Liver (tissue), 9 donors: ENCODE results near the gene BCL2L13. TPM values are rescaled to one million over a fixed set of nuclear protein-coding genes. Genes with fewer than 3 reads are reported as not detected.
A peak's percentile ranks its signal among the peaks of the same experiment; 100 is the strongest.

Experiments
- DNase-seq: peaks from one replicate; pipeline ENCODE4 v3.0.0-alpha.2; 2017; ENCODE audit warnings: low spot score
- H3K27ac ChIP-seq, 2 donors: one replicate each; pipeline ENCODE4 v1.7.0; 2013; ENCODE audit warnings: inconsistent platforms in 2 of 2, low read length in 2 of 2, control low read depth in 1 of 2, low read depth in 1 of 2, mild to moderate bottlenecking in 1 of 2
- H3K27me3 ChIP-seq, 4 donors: one replicate each; pipeline versions ENCODE4 v1.6.1 to v1.7.0; 2013; ENCODE audit warnings: low read length in 3 of 4, inconsistent platforms in 1 of 4, mild to moderate bottlenecking in 1 of 4, moderate library complexity in 1 of 4; ENCODE audit not compliant: control insufficient read depth in 4 of 4, insufficient read depth in 4 of 4
- H3K36me3 ChIP-seq, 4 donors: one replicate each; pipeline versions ENCODE4 v1.6.1 to v1.7.0; 2013; ENCODE audit warnings: low read length in 3 of 4, mild to moderate bottlenecking in 3 of 4, low read depth in 1 of 4, moderate library complexity in 1 of 4; ENCODE audit not compliant: control insufficient read depth in 4 of 4, insufficient read depth in 3 of 4
- H3K4me1 ChIP-seq, 4 donors: one replicate each; pipeline versions ENCODE4 v1.6.1 to v1.7.0; 2013; ENCODE audit warnings: low read length in 3 of 4, mild to moderate bottlenecking in 3 of 4, moderate library complexity in 1 of 4; ENCODE audit not compliant: control insufficient read depth in 4 of 4, insufficient read depth in 4 of 4
- H3K4me3 ChIP-seq, 3 donors: one replicate each; pipeline versions ENCODE4 v1.6.1 to v1.7.0; 2013; ENCODE audit warnings: low read length in 3 of 3, control low read depth in 1 of 3, low read depth in 1 of 3, mild to moderate bottlenecking in 1 of 3
- H3K9ac ChIP-seq, 2 donors: one replicate each; pipeline ENCODE4 v1.7.0; 2013; ENCODE audit warnings: low read length in 2 of 2, mild to moderate bottlenecking in 2 of 2, moderate library complexity in 2 of 2, control low read depth in 1 of 2, low read depth in 1 of 2
- H3K9me3 ChIP-seq, 4 donors: one replicate each; pipeline versions ENCODE4 v1.6.1 to v1.7.0; 2013; ENCODE audit warnings: low read length in 3 of 4; ENCODE audit not compliant: control insufficient read depth in 4 of 4
- ATF3 ChIP-seq: IDR thresholded peaks from 2 replicates; pipeline ENCODE4 v1.6.1; 2016; ENCODE audit warnings: antibody characterized with exemption
- EGR1 ChIP-seq, 2 donors: IDR thresholded peaks; 2 replicates each; pipeline ENCODE4 v1.6.1; 2016 to 2018; ENCODE audit warnings: antibody characterized with exemption in 2 of 2, low read depth in 2 of 2
- FOXA1 ChIP-seq: IDR thresholded peaks from 2 replicates; pipeline ENCODE4 v1.6.1; 2016; ENCODE audit warnings: antibody characterized with exemption
- FOXA2 ChIP-seq: IDR thresholded peaks from 2 replicates; pipeline ENCODE4 v1.6.1; 2016; ENCODE audit warnings: antibody characterized with exemption
- GABPA ChIP-seq, 2 donors: IDR thresholded peaks in 1 of 2; conservative IDR thresholded peaks in 1 of 2; 2 replicates each; pipeline ENCODE4 v1.6.1; 2016; ENCODE audit warnings: antibody characterized with exemption in 2 of 2, mild to moderate bottlenecking in 1 of 2, moderate library complexity in 1 of 2
- HNF4A ChIP-seq, 2 donors: conservative IDR thresholded peaks; 2 replicates each; pipeline ENCODE4 v1.6.1; 2016; ENCODE audit warnings: antibody characterized with exemption in 2 of 2, mild to moderate bottlenecking in 2 of 2
- HNF4G ChIP-seq: IDR thresholded peaks from 2 replicates; pipeline ENCODE4 v1.6.1; 2016; ENCODE audit warnings: antibody characterized with exemption
- JUND ChIP-seq, 2 donors: IDR thresholded peaks; 2 replicates each; pipeline ENCODE4 v1.6.1; 2016; ENCODE audit warnings: antibody characterized with exemption in 2 of 2
- NR2F2 ChIP-seq: IDR thresholded peaks from 2 replicates; pipeline ENCODE4 v1.6.1; 2016; ENCODE audit warnings: antibody characterized with exemption
- RAD21 ChIP-seq, 2 donors: IDR thresholded peaks; 2 replicates each; pipeline ENCODE4 v1.6.1; 2016; ENCODE audit warnings: antibody characterized with exemption in 2 of 2, mild to moderate bottlenecking in 2 of 2
- REST ChIP-seq: IDR thresholded peaks from 2 replicates; pipeline ENCODE4 v1.6.1; 2016; ENCODE audit warnings: antibody characterized with exemption, mild to moderate bottlenecking
- RXRA ChIP-seq, 2 donors: IDR thresholded peaks; 2 replicates each; pipeline ENCODE4 v1.6.1; 2017 to 2018; ENCODE audit warnings: antibody characterized with exemption in 2 of 2, mild to moderate bottlenecking in 1 of 2
- SP1 ChIP-seq: IDR thresholded peaks from 2 replicates; pipeline ENCODE4 v1.6.1; 2018; ENCODE audit warnings: antibody characterized with exemption, mild to moderate bottlenecking
- TAF1 ChIP-seq: conservative IDR thresholded peaks from 2 replicates; pipeline ENCODE4 v1.6.1; 2016; ENCODE audit warnings: antibody characterized with exemption, mild to moderate bottlenecking
- YY1 ChIP-seq: IDR thresholded peaks from 2 replicates; pipeline ENCODE4 v1.6.1; 2016; ENCODE audit warnings: antibody characterized with exemption, mild to moderate bottlenecking
- ZBTB33 ChIP-seq: IDR thresholded peaks from 2 replicates; pipeline ENCODE4 v1.6.1; 2016; ENCODE audit warnings: antibody characterized with exemption
- WGBS: extraction: QIAGEN DNeasy Blood & Tissue Kit; methylation state at CpG from one replicate; pipeline ENCODE4 v1.1.7; 2013; 5-methylcytosine and 5-hydroxymethylcytosine counted together
- polyA plus RNA-seq, 2 donors: library from polyadenylated mRNA; stranded (reverse) in 1 of 2; unstranded in 1 of 2; fragments of 200-250 nt in 1 of 2; fragments of >200 nt in 1 of 2; fragmentation: Nextera tagmentation in 1 of 2; extraction: Ambion mirVana in 1 of 2; gene quantifications; one replicate each; pipeline versions ENCODE4 v1.2.1 to v1.2.3, GENCODE V29; 2013 to 2015
- total RNA-seq, 2 donors: library from RNA; depleted of rRNA; stranded (reverse); fragments of >200 nt; gene quantifications; one replicate each; pipeline ENCODE4 v1.2.3, GENCODE V29; 2014
- TF ChIP-seq, protein P1 (sequence below): IDR thresholded peaks from 2 replicates; pipeline ENCODE4 v1.6.1; 2016; ENCODE audit warnings: antibody characterized with exemption
- TF ChIP-seq, protein P2 (sequence below): fragments of 150-350 bp; IDR thresholded peaks from 2 replicates; pipeline ENCODE4 v1.5.1; 2017; ENCODE audit warnings: improper control_type of control experiment, low read depth, low read length; ENCODE audit not compliant: missing input control
- donor health status: healthy.
- donor health status: healthy.
- donor health status: healthy.
- donor health status: healthy.
- donor health status: healthy.

Gene BCL2L13
- total and polyA plus RNA-seq, 4 donors, result 22.3 to 31.8 (median 24.5) TPM

GRCh38 chr22:17769013-17769715 is 130.6 kb downstream of the BCL2L13 start:
- H3K36me3 ChIP-seq, result no peaks in the 10 kb centered on the region
- H3K27me3 ChIP-seq, result no peaks in the 10 kb centered on the region
- H3K4me1 ChIP-seq, result peaks cover 15 to 70% (median 64%) of the 10 kb centered on the region in 4 donors
- DNase-seq, result no peak
- no peak for TF ChIP-seq GABPA (IDR thresholded peaks at IDR 0.05 in 1 of 2, conservative IDR thresholded peaks at IDR 0.05 in 1 of 2)
- TF ChIP-seq HNF4A (conservative IDR thresholded peaks at IDR 0.05), result peak; percentile 40 to 43
- TF ChIP-seq, protein P1, sequence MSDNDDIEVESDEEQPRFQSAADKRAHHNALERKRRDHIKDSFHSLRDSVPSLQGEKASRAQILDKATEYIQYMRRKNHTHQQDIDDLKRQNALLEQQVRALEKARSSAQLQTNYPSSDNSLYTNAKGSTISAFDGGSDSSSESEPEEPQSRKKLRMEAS, result peak; percentile 10
- peak; percentile 8 for TF ChIP-seq SP1
- 36% methylated on average over 14 of the region's 14 CpGs for WGBS
- H3K9me3 ChIP-seq, result no peaks in the 10 kb centered on the region
- no peak overlapping the region for H3K4me3 ChIP-seq
- H3K27ac ChIP-seq, result peak overlapping the region; percentile 59 to 70
- H3K9ac ChIP-seq, result no peak overlapping the region

DNA sequence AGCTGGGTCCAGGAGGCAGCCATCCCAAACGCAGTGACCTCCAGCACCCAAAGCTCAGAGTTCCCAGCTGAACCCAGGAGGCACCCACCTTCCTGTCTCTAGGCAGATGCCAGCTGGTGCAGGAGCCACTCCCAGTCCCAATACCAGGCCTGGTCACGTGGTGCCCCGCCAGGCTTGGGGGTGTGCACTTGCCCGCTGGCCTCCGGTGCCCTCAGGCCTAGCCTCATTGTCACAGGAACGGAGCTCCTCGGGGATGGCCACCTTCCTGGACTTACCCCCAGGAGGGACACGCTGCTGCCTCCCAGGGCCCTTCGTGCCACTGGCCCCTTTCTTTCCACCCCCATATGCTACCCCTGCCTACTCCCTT is 131.1 kb downstream of the BCL2L13 start:
- Histone ChIP-seq H3K4me1 (peaks cover 13 to 67% (median 62%) of the 10 kb centered on the region in 4 donors), H3K27me3 (no peaks in the 10 kb centered on the region), H3K27ac (peak overlapping the region; percentile 59 to 70), H3K9me3 (no peaks in the 10 kb centered on the region), H3K36me3 (no peaks in the 10 kb centered on the region), H3K9ac (no peak overlapping the region), H3K4me3 (no peak overlapping the region)
- WGBS, result 24% methylated on average over 9 of the region's 9 CpGs
- no peak for TF ChIP-seq RAD21 (IDR thresholded peaks at IDR 0.05)
- TF ChIP-seq HNF4G, result peak; percentile 26
- no peak for TF ChIP-seq JUND (IDR thresholded peaks at IDR 0.05)
- peak; percentile 23 for TF ChIP-seq SP1
- peak; percentile 56 to 78 for TF ChIP-seq HNF4A (conservative IDR thresholded peaks at IDR 0.05)
- peak; percentile 10 for TF ChIP-seq FOXA2
- TF ChIP-seq, protein P1, result peak; percentile 35
- peak; percentile 76 to 83 for TF ChIP-seq RXRA (IDR thresholded peaks at IDR 0.05)
- no peak for TF ChIP-seq GABPA (IDR thresholded peaks at IDR 0.05 in 1 of 2, conservative IDR thresholded peaks at IDR 0.05 in 1 of 2)
- TF ChIP-seq ATF3, result no peak
- TF ChIP-seq NR2F2, result no peak
- TF ChIP-seq FOXA1, result no peak
- TF ChIP-seq ZBTB33, result no peak
- peak; percentile 71 for TF ChIP-seq YY1
- peak; percentile 26 for TF ChIP-seq REST
- TF ChIP-seq, protein P2, sequence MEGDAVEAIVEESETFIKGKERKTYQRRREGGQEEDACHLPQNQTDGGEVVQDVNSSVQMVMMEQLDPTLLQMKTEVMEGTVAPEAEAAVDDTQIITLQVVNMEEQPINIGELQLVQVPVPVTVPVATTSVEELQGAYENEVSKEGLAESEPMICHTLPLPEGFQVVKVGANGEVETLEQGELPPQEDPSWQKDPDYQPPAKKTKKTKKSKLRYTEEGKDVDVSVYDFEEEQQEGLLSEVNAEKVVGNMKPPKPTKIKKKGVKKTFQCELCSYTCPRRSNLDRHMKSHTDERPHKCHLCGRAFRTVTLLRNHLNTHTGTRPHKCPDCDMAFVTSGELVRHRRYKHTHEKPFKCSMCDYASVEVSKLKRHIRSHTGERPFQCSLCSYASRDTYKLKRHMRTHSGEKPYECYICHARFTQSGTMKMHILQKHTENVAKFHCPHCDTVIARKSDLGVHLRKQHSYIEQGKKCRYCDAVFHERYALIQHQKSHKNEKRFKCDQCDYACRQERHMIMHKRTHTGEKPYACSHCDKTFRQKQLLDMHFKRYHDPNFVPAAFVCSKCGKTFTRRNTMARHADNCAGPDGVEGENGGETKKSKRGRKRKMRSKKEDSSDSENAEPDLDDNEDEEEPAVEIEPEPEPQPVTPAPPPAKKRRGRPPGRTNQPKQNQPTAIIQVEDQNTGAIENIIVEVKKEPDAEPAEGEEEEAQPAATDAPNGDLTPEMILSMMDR, result no peak
- no peak for TF ChIP-seq TAF1
- no peak for TF ChIP-seq EGR1 (IDR thresholded peaks at IDR 0.05; ENCODE audit: low read depth in 2 of 2)
- no peak for DNase-seq
